A673 (cell line): Measurements from ENCODE around the gene RHOB.

Experiments used
- EZH2 ChIP-seq: fragments of 200-600 bp; sonication (generic); IDR thresholded peaks from 2 replicates; pipeline ENCODE4 v1.6.1; 2017; ENCODE audit warnings: borderline replicate concordance, low read depth, mild to moderate bottlenecking, mixed read lengths, antibody characterized with exemption, low read length; ENCODE audit not compliant: poor library complexity, severe bottlenecking
- TF ChIP-seq, protein P1 (sequence below): fragments of 300-800, 200-600 bp; sonication (generic); conservative IDR thresholded peaks from 2 replicates; pipeline ENCODE4 v1.5.1; 2017; ENCODE audit warnings: low read depth, mild to moderate bottlenecking, antibody characterized with exemption, low read length, moderate library complexity, mixed read lengths

DNA sequence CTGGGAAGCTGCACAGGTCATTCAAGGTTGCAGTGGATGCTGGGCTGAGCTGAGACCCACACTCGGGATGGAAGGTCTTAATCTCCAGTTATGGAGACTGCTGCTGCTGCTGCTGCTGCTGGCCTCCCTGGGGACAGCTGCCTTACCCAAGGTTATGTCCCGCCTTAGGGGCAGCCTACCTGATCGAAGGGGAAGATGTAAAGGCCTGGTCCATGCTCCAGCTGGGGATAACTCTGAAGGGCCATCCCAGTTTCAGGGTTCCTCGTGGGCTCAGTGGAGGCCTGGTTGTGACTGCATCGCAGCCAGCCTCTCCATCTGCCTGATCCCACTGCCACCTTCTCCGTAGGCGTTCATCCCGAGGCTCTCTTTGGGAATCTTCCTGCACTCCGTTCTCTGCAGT lies 33.0 kb downstream of the RHOB start:
- TF ChIP-seq, protein P1, sequence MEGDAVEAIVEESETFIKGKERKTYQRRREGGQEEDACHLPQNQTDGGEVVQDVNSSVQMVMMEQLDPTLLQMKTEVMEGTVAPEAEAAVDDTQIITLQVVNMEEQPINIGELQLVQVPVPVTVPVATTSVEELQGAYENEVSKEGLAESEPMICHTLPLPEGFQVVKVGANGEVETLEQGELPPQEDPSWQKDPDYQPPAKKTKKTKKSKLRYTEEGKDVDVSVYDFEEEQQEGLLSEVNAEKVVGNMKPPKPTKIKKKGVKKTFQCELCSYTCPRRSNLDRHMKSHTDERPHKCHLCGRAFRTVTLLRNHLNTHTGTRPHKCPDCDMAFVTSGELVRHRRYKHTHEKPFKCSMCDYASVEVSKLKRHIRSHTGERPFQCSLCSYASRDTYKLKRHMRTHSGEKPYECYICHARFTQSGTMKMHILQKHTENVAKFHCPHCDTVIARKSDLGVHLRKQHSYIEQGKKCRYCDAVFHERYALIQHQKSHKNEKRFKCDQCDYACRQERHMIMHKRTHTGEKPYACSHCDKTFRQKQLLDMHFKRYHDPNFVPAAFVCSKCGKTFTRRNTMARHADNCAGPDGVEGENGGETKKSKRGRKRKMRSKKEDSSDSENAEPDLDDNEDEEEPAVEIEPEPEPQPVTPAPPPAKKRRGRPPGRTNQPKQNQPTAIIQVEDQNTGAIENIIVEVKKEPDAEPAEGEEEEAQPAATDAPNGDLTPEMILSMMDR = no peak
- TF ChIP-seq EZH2 = no peak
